Smooth muscle cell (in vitro differentiated cells): ENCODE data around the gene ZFYVE28. TPM values are rescaled to one million over a fixed set of nuclear protein-coding genes. Genes with fewer than 3 reads are reported as not detected.

ENCODE experiments used
- DNase-seq: peaks from one replicate; lab custom pipeline; 2025; ENCODE audit not compliant: unreplicated experiment; lab: John Stamatoyannopoulos, UW
- H2AFZ ChIP-seq: fragments of 200-600 bp; sonication (generic); 2 replicates; pipeline ENCODE4 v1.6.0; 2016; ENCODE audit warnings: antibody characterized with exemption, low read depth, mild to moderate bottlenecking
- H3F3A ChIP-seq: fragments of 200-600 bp; sonication (generic); 2 replicates; pipeline ENCODE4 v1.6.0; 2017; ENCODE audit warnings: antibody characterized with exemption, low read depth
- H3K27ac ChIP-seq: fragments of 200-600 bp; sonication (generic); 2 replicates; pipeline ENCODE4 v1.5.1; 2016; ENCODE audit warnings: low read depth, mild to moderate bottlenecking
- H3K27me3 ChIP-seq: fragments of 200-600 bp; sonication (generic); 2 replicates; pipeline ENCODE4 v1.6.1; 2016; ENCODE audit warnings: low read depth, mild to moderate bottlenecking
- H3K36me3 ChIP-seq: fragments of 200-600 bp; sonication (generic); 2 replicates; pipeline ENCODE4 v1.5.1; 2016; ENCODE audit warnings: low read depth
- H3K4me1 ChIP-seq: fragments of 200-600 bp; sonication (generic); 2 replicates; pipeline ENCODE4 v1.5.1; 2016; ENCODE audit warnings: low read depth
- H3K4me2 ChIP-seq: fragments of 200-600 bp; sonication (generic); 2 replicates; pipeline ENCODE4 v1.6.0; 2016; ENCODE audit warnings: mild to moderate bottlenecking
- H3K4me3 ChIP-seq: fragments of 200-600 bp; sonication (generic); 2 replicates; pipeline ENCODE4 v1.5.1; 2016; ENCODE audit warnings: mild to moderate bottlenecking
- H3K79me2 ChIP-seq: fragments of 200-600 bp; sonication (generic); 2 replicates; pipeline ENCODE4 v1.6.0; 2016; ENCODE audit warnings: low read depth, mild to moderate bottlenecking
- H3K9ac ChIP-seq: fragments of 200-600 bp; sonication (generic); 2 replicates; pipeline ENCODE4 v1.6.0; 2016; ENCODE audit warnings: low read depth
- H3K9me3 ChIP-seq: fragments of 200-600 bp; sonication (generic); replicated peaks from 2 replicates; pipeline ENCODE4 v1.5.1; 2016; ENCODE audit warnings: low read depth
- H4K20me1 ChIP-seq: fragments of 200-600 bp; sonication (generic); 2 replicates; pipeline ENCODE4 v1.6.0; 2016; ENCODE audit warnings: low read depth
- CTCF ChIP-seq: fragments of 200-600 bp; sonication (generic); IDR thresholded peaks from 2 replicates; pipeline ENCODE4 v1.5.1; 2017; ENCODE audit warnings: borderline replicate concordance, mild to moderate bottlenecking, antibody characterized with exemption; ENCODE audit not compliant: insufficient read depth, poor library complexity, severe bottlenecking
- WGBS: methylation state at CpG from one replicate; pipeline ENCODE4 v1.1.7; 2016; ENCODE audit warnings: low lambda C conversion rate; 5-methylcytosine and 5-hydroxymethylcytosine counted together
- polyA plus RNA-seq: library from polyadenylated mRNA; unstranded; fragments of >200 nt; fragmentation: Nextera tagmentation; extraction: Ambion mirVana; gene quantifications from 2 replicates; pipeline ENCODE4 v1.2.1, GENCODE V29; 2016
- total RNA-seq: library from RNA; depleted of rRNA; stranded (reverse); fragments of >200 nt; gene quantifications from 2 replicates; pipeline ENCODE4 v1.2.3, GENCODE V29; 2014

The ZFYVE28 gene
- total and polyA plus RNA-seq, 2 experiments from 2014 or later = 0.22 TPM; not detected in 1

DNA sequence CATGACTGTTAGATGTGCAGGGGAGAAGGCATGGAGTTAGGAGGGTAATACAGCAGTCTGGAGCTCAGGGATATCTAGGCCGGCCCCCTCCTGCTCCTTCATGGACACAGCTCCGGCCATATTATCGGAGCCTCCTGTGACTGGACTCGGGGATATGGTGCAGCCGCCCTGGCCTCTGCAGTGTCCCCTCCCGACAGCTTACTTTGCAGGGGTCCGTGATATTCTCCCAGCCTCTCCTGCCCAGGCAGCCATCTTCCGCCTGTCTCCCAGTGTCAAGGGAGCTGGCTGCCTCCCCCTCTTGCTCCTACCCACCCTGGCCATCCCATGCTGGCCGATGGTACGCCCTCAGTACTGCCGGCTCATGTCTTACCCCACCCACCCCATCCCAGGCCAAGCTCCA lies 30.6 kb upstream of the ZFYVE28 start:
- Histone ChIP-seq H3K79me2 (no peaks in the 10 kb centered on the region), H3K36me3 (no peaks in the 10 kb centered on the region), H3F3A (no peaks in the 10 kb centered on the region), H4K20me1 (no peaks in the 10 kb centered on the region), H2AFZ (no peak overlapping the region), H3K4me2 (no peak overlapping the region), H3K9ac (no peak overlapping the region), H3K4me3 (no peak overlapping the region), H3K4me1 (no peaks in the 10 kb centered on the region), H3K27me3 (no peaks in the 10 kb centered on the region), H3K27ac (no peak overlapping the region), H3K9me3 (no peaks in the 10 kb centered on the region)
- no peak for TF ChIP-seq CTCF
- DNase-seq = no peak
- 91% methylated on average over 11 of the region's 11 CpGs for WGBS

GRCh38 chr4:2448589-2448988 lies 30.1 kb upstream of the ZFYVE28 start:
- Histone ChIP-seq H3K4me1 (no peaks in the 10 kb centered on the region), H3K9me3 (no peaks in the 10 kb centered on the region), H3K27me3 (no peaks in the 10 kb centered on the region), H3F3A (no peaks in the 10 kb centered on the region), H4K20me1 (no peaks in the 10 kb centered on the region), H3K4me2 (no peak overlapping the region), H3K4me3 (no peak overlapping the region), H3K9ac (no peak overlapping the region), H2AFZ (no peak overlapping the region), H3K79me2 (no peaks in the 10 kb centered on the region), H3K36me3 (no peaks in the 10 kb centered on the region), H3K27ac (no peak overlapping the region)
- 92% methylated on average over 7 of the region's 7 CpGs for WGBS
- TF ChIP-seq CTCF = no peak
- no peak for DNase-seq

DNA sequence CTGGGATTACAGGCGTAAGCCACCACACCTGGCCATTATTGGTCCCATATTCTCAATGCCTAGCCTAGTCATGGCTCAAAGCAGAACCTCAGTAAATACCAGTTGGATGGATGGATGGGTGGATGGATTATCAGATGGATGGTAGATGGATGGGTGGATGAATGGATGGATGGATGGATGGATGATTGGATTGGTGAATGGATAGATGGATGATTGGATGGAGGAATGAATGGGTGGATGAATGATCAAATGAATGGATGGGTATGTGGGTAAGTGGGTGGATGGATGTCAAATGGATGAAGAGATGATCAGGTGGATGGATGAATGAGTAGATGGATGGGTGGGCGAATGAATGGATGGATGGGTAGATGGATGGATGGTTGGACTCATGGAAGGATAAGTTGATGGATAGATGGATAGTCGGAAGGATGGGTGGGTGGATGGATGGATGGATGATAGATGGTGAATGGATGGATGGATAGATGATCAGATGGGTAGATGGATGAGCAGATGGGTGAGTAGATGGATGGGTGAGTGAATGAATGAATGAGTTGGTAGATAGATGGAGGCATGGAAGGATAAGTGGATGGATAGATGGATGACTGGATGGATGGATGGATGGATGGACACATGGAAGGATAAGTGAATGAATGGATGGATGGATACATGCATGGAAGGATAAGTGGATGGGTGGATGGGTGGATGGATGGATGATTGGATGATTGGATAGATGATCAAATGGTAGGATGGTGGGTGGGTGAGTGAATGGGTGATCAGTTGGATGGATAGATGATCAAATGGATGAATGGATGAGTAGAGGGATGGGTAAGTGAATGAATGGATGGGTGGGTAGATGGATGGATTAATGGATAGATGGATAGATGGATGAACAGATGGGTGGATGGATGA lies 28.5 kb upstream of the ZFYVE28 start:
- Histone ChIP-seq H3K9me3 (no peaks in the 10 kb centered on the region), H4K20me1 (no peaks in the 10 kb centered on the region), H3K27me3 (no peaks in the 10 kb centered on the region), H3K36me3 (no peaks in the 10 kb centered on the region), H3K9ac (no peak overlapping the region), H3F3A (no peaks in the 10 kb centered on the region), H3K4me2 (no peak overlapping the region), H2AFZ (no peak overlapping the region), H3K4me3 (no peak overlapping the region), H3K79me2 (no peaks in the 10 kb centered on the region), H3K4me1 (no peaks in the 10 kb centered on the region), H3K27ac (no peak overlapping the region)
- 90% methylated on average over 3 of the region's 3 CpGs for WGBS
- no peak for DNase-seq
- TF ChIP-seq CTCF = no peak

- Histone ChIP-seq H3K36me3 (no peaks in the 10 kb centered on the region), H3K4me2 (no peak overlapping the region), H3K9ac (no peak overlapping the region), H3K27ac (no peak overlapping the region), H3K4me3 (no peak overlapping the region), H3K4me1 (no peaks in the 10 kb centered on the region), H3K27me3 (no peaks in the 10 kb centered on the region), H3K79me2 (no peaks in the 10 kb centered on the region), H3K9me3 (no peaks in the 10 kb centered on the region), H4K20me1 (no peaks in the 10 kb centered on the region), H3F3A (no peaks in the 10 kb centered on the region), H2AFZ (no peak overlapping the region)
- 93% methylated on average over 6 of the region's 6 CpGs for WGBS
- no peak for DNase-seq
- no peak for TF ChIP-seq CTCF
Measured at GRCh38 chr4:2445571-2445970, 27.1 kb upstream of the ZFYVE28 start.
